Upper lobe of right lung (tissue), 1 donor: Measurements from ENCODE around the gene BACH2. TPM values are rescaled to one million over a fixed set of nuclear protein-coding genes. Genes with fewer than 3 reads are reported as not detected.

Experiments
- ATAC-seq: fragments of 200-7000 bp; cut with Tn5 transposase; one replicate; pipeline ENCODE4 v1.9.1; 2020; ENCODE audit warnings: mild to moderate bottlenecking, moderate library complexity
- DNase-seq: peaks from one replicate; pipeline ENCODE4 v3.0.0-alpha.2; 2020
- H3K27ac ChIP-seq: fragments of 200-600 bp; one replicate; pipeline ENCODE4 v1.8.0; 2022
- H3K27me3 ChIP-seq: fragments of 200-600 bp; one replicate; pipeline ENCODE4 v1.8.0; 2022; ENCODE audit warnings: mild to moderate bottlenecking
- H3K36me3 ChIP-seq: fragments of 200-600 bp; one replicate; pipeline ENCODE4 v1.8.0; 2022
- H3K4me1 ChIP-seq: fragments of 200-600 bp; one replicate; pipeline ENCODE4 v1.8.0; 2022
- H3K4me3 ChIP-seq: fragments of 200-600 bp; one replicate; pipeline ENCODE4 v1.8.0; 2022; ENCODE audit warnings: mild to moderate bottlenecking
- H3K9me3 ChIP-seq: fragments of 200-600 bp; one replicate; pipeline ENCODE4 v1.8.0; 2022
- intact Hi-C: fragments of 100-400 bp; cut with DNase I; formaldehyde crosslinking; loops from one replicate; pipeline ENCODE4 v1.11.0; 2022
- total RNA-seq: library from RNA; stranded (reverse); fragmentation: NEBNext Ultra II Directional; extraction: Animal tissue kit (Norgen Biotek cat#: 25700); gene quantifications from one replicate; pipeline ENCODE4 v1.2.1, GENCODE V29; 2021
- TF ChIP-seq, protein P1 (sequence below): fragments of 200-600 bp; IDR thresholded peaks from one replicate; pipeline ENCODE4 v1.8.0; 2022; ENCODE audit warnings: antibody characterized with exemption
- donor health status: DM: no; HTN: yes; CAD: no; lungs with severe emphysema.

The BACH2 gene
- total RNA-seq, 1 donor from 2014 or later = 4.9 TPM

GRCh38 chr6:90227213-90227612 is 69.4 kb downstream of the BACH2 start:
- no peaks in the 10 kb centered on the region for H3K9me3 ChIP-seq
- TF ChIP-seq, protein P1, sequence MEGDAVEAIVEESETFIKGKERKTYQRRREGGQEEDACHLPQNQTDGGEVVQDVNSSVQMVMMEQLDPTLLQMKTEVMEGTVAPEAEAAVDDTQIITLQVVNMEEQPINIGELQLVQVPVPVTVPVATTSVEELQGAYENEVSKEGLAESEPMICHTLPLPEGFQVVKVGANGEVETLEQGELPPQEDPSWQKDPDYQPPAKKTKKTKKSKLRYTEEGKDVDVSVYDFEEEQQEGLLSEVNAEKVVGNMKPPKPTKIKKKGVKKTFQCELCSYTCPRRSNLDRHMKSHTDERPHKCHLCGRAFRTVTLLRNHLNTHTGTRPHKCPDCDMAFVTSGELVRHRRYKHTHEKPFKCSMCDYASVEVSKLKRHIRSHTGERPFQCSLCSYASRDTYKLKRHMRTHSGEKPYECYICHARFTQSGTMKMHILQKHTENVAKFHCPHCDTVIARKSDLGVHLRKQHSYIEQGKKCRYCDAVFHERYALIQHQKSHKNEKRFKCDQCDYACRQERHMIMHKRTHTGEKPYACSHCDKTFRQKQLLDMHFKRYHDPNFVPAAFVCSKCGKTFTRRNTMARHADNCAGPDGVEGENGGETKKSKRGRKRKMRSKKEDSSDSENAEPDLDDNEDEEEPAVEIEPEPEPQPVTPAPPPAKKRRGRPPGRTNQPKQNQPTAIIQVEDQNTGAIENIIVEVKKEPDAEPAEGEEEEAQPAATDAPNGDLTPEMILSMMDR = no peak
- ATAC-seq (no peak), DNase-seq (no peak)
- intact Hi-C loops = no loop called here
- peaks cover 8% of the 10 kb centered on the region for H3K4me1 ChIP-seq
- H3K36me3 ChIP-seq = no peaks in the 10 kb centered on the region
- no peak overlapping the region for H3K27ac ChIP-seq
- no peak overlapping the region for H3K4me3 ChIP-seq
- H3K27me3 ChIP-seq = no peaks in the 10 kb centered on the region

DNA sequence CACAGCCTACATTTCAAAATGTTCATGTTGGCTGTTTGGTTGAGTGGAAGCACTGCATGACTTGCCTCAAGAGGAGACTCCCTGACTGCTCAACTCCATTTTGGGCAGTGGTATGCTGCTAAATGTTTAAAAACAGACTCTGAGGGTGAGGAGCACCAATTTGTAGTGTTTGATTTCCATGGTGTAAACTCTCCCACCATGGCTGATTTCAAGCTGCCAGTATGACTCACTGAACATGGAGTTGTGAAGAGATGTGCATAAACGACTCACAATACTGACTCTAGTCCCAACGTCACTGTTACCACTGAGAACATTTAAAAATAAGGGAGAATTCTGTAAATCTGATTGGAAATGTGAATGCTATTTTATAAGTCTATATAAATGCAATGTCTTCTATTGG is 70.4 kb downstream of the BACH2 start:
- TF ChIP-seq, protein P1 = no peak
- Histone ChIP-seq H3K36me3 (no peaks in the 10 kb centered on the region), H3K27ac (no peak overlapping the region), H3K4me1 (peaks cover 6% of the 10 kb centered on the region), H3K27me3 (no peaks in the 10 kb centered on the region), H3K4me3 (no peak overlapping the region), H3K9me3 (no peaks in the 10 kb centered on the region)
- intact Hi-C loops = no loop called here
- DNase-seq = no peak
- no peak for ATAC-seq

DNA sequence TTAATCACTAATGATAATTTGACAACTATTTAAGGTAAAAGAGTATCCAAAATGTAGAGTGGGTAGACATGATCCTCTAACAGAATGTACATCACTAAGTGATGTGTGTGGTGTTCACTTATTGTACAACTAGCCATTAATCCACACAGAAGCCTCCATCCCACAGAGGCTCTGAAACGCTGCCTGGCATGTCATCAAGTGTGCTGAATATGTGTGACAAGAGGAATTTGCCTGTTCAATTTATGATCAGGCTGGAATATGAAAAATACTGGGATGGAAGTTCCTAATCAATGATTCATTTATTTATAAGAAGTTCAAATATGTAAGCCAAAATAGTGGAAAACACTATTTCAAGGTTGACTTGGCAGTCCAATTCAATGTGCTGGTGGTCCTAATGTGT is 72.4 kb downstream of the BACH2 start:
- ATAC-seq = no peak
- H3K36me3 ChIP-seq = no peaks in the 10 kb centered on the region

DNA sequence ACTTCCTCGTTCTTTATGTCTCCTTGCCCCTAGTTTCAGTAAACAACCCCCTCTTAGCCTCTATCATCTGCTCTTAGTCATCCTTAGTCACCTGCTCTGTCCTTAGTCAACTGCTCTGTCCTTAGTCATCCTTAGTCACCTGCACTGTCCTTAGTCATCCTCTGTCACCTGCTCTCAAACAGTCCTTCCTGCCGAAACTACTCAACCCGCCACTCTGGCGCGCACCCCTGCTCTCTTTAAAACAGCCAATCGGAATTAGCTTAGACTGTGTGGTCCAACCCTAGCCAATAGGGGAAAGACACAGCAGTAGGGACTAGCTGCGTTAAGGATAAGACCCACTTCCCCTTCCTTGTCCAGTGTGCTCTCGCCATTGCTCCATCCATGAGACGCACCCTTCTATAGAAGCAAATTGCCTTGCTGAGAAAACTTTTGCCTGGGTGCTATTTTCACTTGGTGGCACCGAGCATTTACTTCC is 73.9 kb downstream of the BACH2 start:
- H3K4me3 ChIP-seq = no peak overlapping the region
- intact Hi-C loops = no loop called here
- H3K9me3 ChIP-seq = no peaks in the 10 kb centered on the region
- TF ChIP-seq, protein P1 = no peak
- H3K27me3 ChIP-seq = no peaks in the 10 kb centered on the region
- ATAC-seq (no peak), DNase-seq (no peak)
- peaks cover 13% of the 10 kb centered on the region for H3K4me1 ChIP-seq
- no peak overlapping the region for H3K27ac ChIP-seq
- H3K36me3 ChIP-seq = no peaks in the 10 kb centered on the region

More for the DNA sequence above, 72.4 kb downstream of the BACH2 start:
- peaks cover 3% of the 10 kb centered on the region for H3K4me1 ChIP-seq
- TF ChIP-seq, protein P1 = no peak
- no peak overlapping the region for H3K4me3 ChIP-seq
- no peak for DNase-seq
- no peaks in the 10 kb centered on the region for H3K9me3 ChIP-seq
- no peaks in the 10 kb centered on the region for H3K27me3 ChIP-seq
- intact Hi-C loops = no loop called here
- no peak overlapping the region for H3K27ac ChIP-seq

GRCh38 chr6:90222008-90222407 is 74.6 kb downstream of the BACH2 start:
- no peak for ATAC-seq
- H3K27ac ChIP-seq = no peak overlapping the region

More at GRCh38 chr6:90222008-90222407, 74.6 kb downstream of the BACH2 start:
- H3K4me1 ChIP-seq = peaks cover 18% of the 10 kb centered on the region
- H3K9me3 ChIP-seq = no peaks in the 10 kb centered on the region
- H3K27me3 ChIP-seq = no peaks in the 10 kb centered on the region
- intact Hi-C loops = no loop called here
- no peaks in the 10 kb centered on the region for H3K36me3 ChIP-seq
- TF ChIP-seq, protein P1 = no peak
- H3K4me3 ChIP-seq = no peak overlapping the region
- DNase-seq = no peak
